Transverse colon (tissue), 3 donors: ENCODE results near the gene PMM1.
"Not testable (repeated sequence)": the region's sequence is repeated elsewhere in the genome, so short reads cannot be mapped to it uniquely, and the experiment has no call there.

Source experiments
- CTCF ChIP-seq, 5 experiments: fragments of 200-600 bp in 3 of 5; fragments of 450-650 bp in 2 of 5; sonication (generic) in 3 of 5; IDR thresholded peaks; 1 replicate in 2 of 5; 2 replicates in 3 of 5; pipeline ENCODE4 v1.5.1; 2016 to 2017; ENCODE audit warnings: antibody characterized with exemption in 5 of 5, inconsistent platforms in 3 of 5, mild to moderate bottlenecking in 2 of 5, moderate library complexity in 1 of 5
- EP300 ChIP-seq: sonication (generic); formaldehyde crosslinking; IDR thresholded peaks from one replicate; pipeline ENCODE4 v1.6.1; 2017; ENCODE audit warnings: antibody characterized with exemption, low read depth

- not testable (repeated sequence) for TF ChIP-seq EP300; CTCF (IDR thresholded peaks at IDR 0.05)
These were observed 3.8 kb upstream of the PMM1 start for GRCh38 chr22:41593336-41593960.
